CD14-positive monocyte (primary cell): ENCODE data around the gene NUMBL. TPM values are rescaled to one million over a fixed set of nuclear protein-coding genes. Genes with fewer than 3 reads are reported as not detected.

Source experiments
- DNase-seq, 3 donors: peaks; one replicate each; pipeline ENCODE4 v3.0.0-alpha.2; 2011 to 2022
- H2AFZ ChIP-seq: 2 replicates; pipeline ENCODE4 v1.6.0; 2012; ENCODE audit warnings: mild to moderate bottlenecking, low read depth, low read length, inconsistent platforms; ENCODE audit not compliant: insufficient read depth, poor library complexity, severe bottlenecking
- H3K27ac ChIP-seq, 2 donors: 1 replicate in 1 of 2; 2 replicates in 1 of 2; pipeline ENCODE4 v1.5.1; 2012 to 2013; ENCODE audit warnings: low read length in 2 of 2, control low read depth in 1 of 2, inconsistent platforms in 1 of 2, low read depth in 1 of 2, mild to moderate bottlenecking in 1 of 2
- H3K27me3 ChIP-seq, 2 donors: one replicate each; pipeline versions ENCODE4 v1.6.0 to v1.6.1; 2011 to 2013; ENCODE audit warnings: low read length in 2 of 2; ENCODE audit not compliant: control insufficient read depth in 2 of 2, insufficient read depth in 2 of 2
- H3K36me3 ChIP-seq, 2 donors: replicated peaks in 1 of 2; 1 replicate in 1 of 2; 2 replicates in 1 of 2; pipeline versions ENCODE4 v1.5.1 to v1.6.1; 2012 to 2013; ENCODE audit warnings: low read length in 2 of 2, control low read depth in 1 of 2, inconsistent platforms in 1 of 2, mild to moderate bottlenecking in 1 of 2; ENCODE audit not compliant: insufficient read depth in 2 of 2, control insufficient read depth in 1 of 2
- H3K4me1 ChIP-seq, 2 donors: 1 replicate in 1 of 2; 2 replicates in 1 of 2; pipeline versions ENCODE4 v1.5.1 to v1.6.1; 2012 to 2013; ENCODE audit warnings: low read length in 2 of 2, control low read depth in 1 of 2, inconsistent platforms in 1 of 2, mild to moderate bottlenecking in 1 of 2, moderate library complexity in 1 of 2; ENCODE audit not compliant: insufficient read depth in 2 of 2, control insufficient read depth in 1 of 2
- H3K4me2 ChIP-seq: replicated peaks from 2 replicates; pipeline ENCODE3; 2012; ENCODE audit warnings: low read length, moderate library complexity, mild to moderate bottlenecking; ENCODE audit not compliant: poor library complexity, severe bottlenecking; ENCODE audit errors: extremely low read depth
- H3K4me3 ChIP-seq, 3 experiments: fragments of 200-600 bp in 1 of 3; sonication (generic) in 1 of 3; replicated peaks in 1 of 3; 1 replicate in 2 of 3; 2 replicates in 1 of 3; pipeline ENCODE4 v1.5.1; 2011 to 2013; ENCODE audit warnings: low read length in 3 of 3, mild to moderate bottlenecking in 3 of 3, control low read depth in 2 of 3, low read depth in 2 of 3, inconsistent platforms in 1 of 3, moderate library complexity in 1 of 3
- H3K79me2 ChIP-seq: 2 replicates; pipeline ENCODE4 v1.6.0; 2012; ENCODE audit warnings: mild to moderate bottlenecking, control low read depth, inconsistent platforms, low read length, moderate library complexity; ENCODE audit not compliant: insufficient read depth
- H3K9ac ChIP-seq: 2 replicates; pipeline ENCODE4 v1.6.0; 2017; ENCODE audit warnings: low read length, mild to moderate bottlenecking; ENCODE audit not compliant: insufficient read depth, poor library complexity, severe bottlenecking
- H3K9me3 ChIP-seq, 2 donors: replicated peaks in 1 of 2; 1 replicate in 1 of 2; 2 replicates in 1 of 2; pipeline versions ENCODE4 v1.5.1 to v1.6.1; 2012 to 2013; ENCODE audit warnings: low read length in 2 of 2, control low read depth in 1 of 2; ENCODE audit not compliant: control insufficient read depth in 1 of 2, insufficient read depth in 1 of 2
- H4K20me1 ChIP-seq: 2 replicates; pipeline ENCODE4 v1.6.0; 2012; ENCODE audit warnings: mild to moderate bottlenecking, low read length, control low read depth, moderate library complexity; ENCODE audit not compliant: insufficient read depth
- H3K27ac Mint-ChIP-seq, 7 donors: one replicate each; pipeline ENCODE4 v1.8.0; 2020; ENCODE audit warnings: mild to moderate bottlenecking in 7 of 7, mixed read lengths in 7 of 7, moderate library complexity in 6 of 7, inconsistent platforms in 2 of 7
- H3K27me3 Mint-ChIP-seq, 3 donors: one replicate each; pipeline ENCODE4 v1.8.0; 2021 to 2022; ENCODE audit warnings: low read depth in 3 of 3, mild to moderate bottlenecking in 3 of 3, mixed read lengths in 3 of 3, moderate library complexity in 3 of 3, inconsistent platforms in 1 of 3
- H3K36me3 Mint-ChIP-seq, 2 donors: one replicate each; pipeline ENCODE4 v1.8.0; 2020; ENCODE audit warnings: mixed read lengths in 2 of 2, inconsistent platforms in 1 of 2, mild to moderate bottlenecking in 1 of 2
- H3K4me1 Mint-ChIP-seq: one replicate; pipeline ENCODE4 v1.8.0; 2020; ENCODE audit warnings: mild to moderate bottlenecking, mixed read lengths
- H3K4me3 Mint-ChIP-seq, 2 donors: one replicate each; pipeline ENCODE4 v1.8.0; 2020; ENCODE audit warnings: mild to moderate bottlenecking in 2 of 2, mixed read lengths in 2 of 2, moderate library complexity in 1 of 2
- H3K9me3 Mint-ChIP-seq, 7 donors: one replicate each; pipeline ENCODE4 v1.8.0; 2020 to 2022; ENCODE audit warnings: mixed read lengths in 7 of 7, mild to moderate bottlenecking in 6 of 7, moderate library complexity in 6 of 7, inconsistent platforms in 2 of 7
- CTCF ChIP-seq: fragments of 200-600 bp; IDR thresholded peaks from one replicate; pipeline ENCODE4 v1.8.0; 2022; ENCODE audit warnings: antibody characterized with exemption, mild to moderate bottlenecking
- WGBS: methylation state at CpG from one replicate; pipeline ENCODE4 v1.1.5; 2013; ENCODE audit warnings: missing lambda C conversion rate; ENCODE audit not compliant: insufficient coverage; 5-methylcytosine and 5-hydroxymethylcytosine counted together
- intact Hi-C, 2 donors: fragments of 100-400 bp; cut with micrococcal nuclease; formaldehyde crosslinking; loops; one replicate each; pipeline versions ENCODE4 v1.15.0 to v1.15.1; 2023
- polyA plus RNA-seq, 3 donors: library from polyadenylated mRNA; depleted of rRNA in 1 of 3; unstranded in 2 of 3; stranded (reverse) in 1 of 3; fragments of 300-500 nt in 2 of 3; fragments of >200 nt in 1 of 3; fragmentation: Illumina TruSeq in 2 of 3; gene quantifications; 1 replicate in 2 of 3; 2 replicates in 1 of 3; pipeline ENCODE4 v1.2.3, GENCODE V29; 2012 to 2021

Gene NUMBL
- polyA plus RNA-seq, 3 donors = 0.12 to 7.2 (median 0.45) TPM

- H3K4me1 Mint-ChIP-seq = peaks cover 7% of the 10 kb centered on the region
- peaks cover 30 to 41% of the 10 kb centered on the region in 2 donors for H3K36me3 ChIP-seq
These were observed 1.7 kb upstream of the NUMBL start for GRCh38 chr19:40692212-40692551.

GRCh38 chr19:40691421-40692211 is 1.2 kb upstream of the NUMBL start:
- peak overlapping the region; percentile 56 for H3K9ac ChIP-seq
- H3K36me3 ChIP-seq = peaks cover 26 to 35% of the 10 kb centered on the region in 2 donors
- H4K20me1 ChIP-seq = no peaks in the 10 kb centered on the region
- H3K36me3 Mint-ChIP-seq = peaks cover 24 to 49% of the 10 kb centered on the region in 2 donors
- H3K4me2 ChIP-seq = peak overlapping the region; percentile 96
- no peak overlapping the region for H3K27ac ChIP-seq
- H3K27me3 ChIP-seq = peaks cover 0 to 3% of the 10 kb centered on the region in 2 donors
- H3K79me2 ChIP-seq = no peaks in the 10 kb centered on the region
- H3K4me3 Mint-ChIP-seq = peak overlapping the region in 1 of 2 donors; percentile 92
- peak overlapping the region in 1 of 3 experiments; percentile 77 for H3K4me3 ChIP-seq
- no peaks in the 10 kb centered on the region for H3K27me3 Mint-ChIP-seq
- intact Hi-C loops = loop anchor here in 1 of 2 donors (1.0 kb wide), 1 partner anchor 26 kb away; the partner anchor contains the start of gene ITPKC
- H3K27ac Mint-ChIP-seq = peak overlapping the region in 1 of 7 donors; percentile 30
- peaks cover 7% of the 10 kb centered on the region for H3K4me1 Mint-ChIP-seq
- H3K4me1 ChIP-seq = peaks cover 19 to 24% of the 10 kb centered on the region in 2 donors
- no peaks in the 10 kb centered on the region for H3K9me3 Mint-ChIP-seq
- DNase-seq = no peak
- H2AFZ ChIP-seq = peak overlapping the region; percentile 84
- TF ChIP-seq CTCF = no peak
- H3K9me3 ChIP-seq = no peaks in the 10 kb centered on the region
- WGBS = 84% methylated on average over 18 of the region's 24 CpGs

More at GRCh38 chr19:40692212-40692551, 1.7 kb upstream of the NUMBL start:
- H3K27me3 ChIP-seq = peaks cover 0 to 3% of the 10 kb centered on the region in 2 donors
- peaks cover 30 to 55% of the 10 kb centered on the region in 2 donors for H3K36me3 Mint-ChIP-seq
- no peaks in the 10 kb centered on the region for H3K9me3 ChIP-seq
- intact Hi-C loops = no loop called here
- H3K4me1 ChIP-seq = peaks cover 18 to 24% of the 10 kb centered on the region in 2 donors
- no peaks in the 10 kb centered on the region for H4K20me1 ChIP-seq
- no peak overlapping the region for H3K4me3 Mint-ChIP-seq
- no peak overlapping the region for H3K4me3 ChIP-seq
- no peak overlapping the region for H2AFZ ChIP-seq
- TF ChIP-seq CTCF = no peak
- H3K27ac Mint-ChIP-seq = no peak overlapping the region
- H3K4me2 ChIP-seq = no peak overlapping the region
- no peaks in the 10 kb centered on the region for H3K79me2 ChIP-seq
- no peaks in the 10 kb centered on the region for H3K9me3 Mint-ChIP-seq
- DNase-seq = no peak
- H3K9ac ChIP-seq = no peak overlapping the region
- no peak overlapping the region for H3K27ac ChIP-seq
- WGBS = 99% methylated on average over 8 of the region's 14 CpGs
- H3K27me3 Mint-ChIP-seq = no peaks in the 10 kb centered on the region
